ENCODE measurements around the gene PPARG.

DNA sequence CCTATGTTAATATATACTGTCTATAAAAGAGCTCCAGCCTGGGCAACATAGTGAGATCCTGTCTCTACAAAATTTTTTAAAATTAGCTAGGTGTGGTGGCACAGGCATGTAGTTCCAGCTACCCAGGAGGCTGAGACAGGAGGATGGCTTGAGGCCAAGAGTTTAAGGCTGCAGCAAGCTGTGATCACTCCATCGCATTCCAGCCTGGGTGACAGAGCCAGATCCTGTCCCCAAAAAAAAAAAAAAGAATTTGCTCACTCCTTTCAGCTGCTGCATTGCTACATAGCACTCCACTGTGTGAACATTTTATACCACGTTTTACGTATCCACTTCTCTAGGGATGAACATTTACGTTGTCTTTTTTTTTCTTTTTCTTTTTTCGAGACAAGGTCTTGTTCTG, 189.5 kb downstream of the PPARG start:
- TF ChIP-seq CTCF (IDR thresholded peaks at IDR 0.05) (no peak), POLR2A (IDR thresholded peaks at IDR 0.05) (no peak), EP300 (IDR thresholded peaks at IDR 0.05) (no peak)
